Fibroblast of lung (primary cell): ENCODE measurements around the gene SEPTIN8. TPM values are rescaled to one million over a fixed set of nuclear protein-coding genes. Genes with fewer than 3 reads are reported as not detected.

ENCODE experiments used
- DNase-seq, 2 donors: peaks; one replicate each; pipeline versions ENCODE4 v3.0.0 to v3.0.0-alpha.2; 2010; ENCODE audit warnings: low read depth in 2 of 2
- H2AFZ ChIP-seq: 2 replicates; pipeline ENCODE4 v1.5.1; 2012; ENCODE audit warnings: low read length, control low read depth, inconsistent platforms
- H3K27ac ChIP-seq: 2 replicates; pipeline ENCODE4 v1.5.1; 2011; ENCODE audit warnings: low read length, control low read depth; ENCODE audit not compliant: insufficient read depth
- H3K27me3 ChIP-seq: 2 replicates; pipeline ENCODE4 v1.5.1; 2011; ENCODE audit warnings: mild to moderate bottlenecking, low read length; ENCODE audit not compliant: control insufficient read depth, insufficient read depth
- H3K36me3 ChIP-seq: 2 replicates; pipeline ENCODE4 v1.5.1; 2011; ENCODE audit warnings: low read length; ENCODE audit not compliant: control insufficient read depth, insufficient read depth
- H3K4me1 ChIP-seq: 2 replicates; pipeline ENCODE4 v1.5.1; 2011; ENCODE audit warnings: low read length; ENCODE audit not compliant: control insufficient read depth, insufficient read depth; ENCODE audit errors: extremely low read depth
- H3K4me2 ChIP-seq: 2 replicates; pipeline ENCODE4 v1.5.1; 2011; ENCODE audit warnings: low read length, control low read depth; ENCODE audit not compliant: insufficient read depth; ENCODE audit errors: extremely low read depth
- H3K4me3 ChIP-seq, 4 experiments: fragments of 200-600 bp in 1 of 4; sonication (generic) in 1 of 4; replicated peaks in 1 of 4; 2 replicates each; pipeline ENCODE4 v1.5.1; 2011 to 2016; ENCODE audit warnings: low read length in 4 of 4, low read depth in 3 of 4, mild to moderate bottlenecking in 3 of 4, control low read depth in 2 of 4, inconsistent platforms in 1 of 4, mixed read lengths in 1 of 4; ENCODE audit not compliant: insufficient read depth in 1 of 4; ENCODE audit errors: control extremely low read depth in 1 of 4
- H3K79me2 ChIP-seq: 2 replicates; pipeline ENCODE4 v1.5.1; 2012; ENCODE audit warnings: mild to moderate bottlenecking, low read length, inconsistent platforms; ENCODE audit not compliant: control insufficient read depth, insufficient read depth
- H3K9ac ChIP-seq: 2 replicates; pipeline ENCODE4 v1.5.1; 2011; ENCODE audit warnings: mild to moderate bottlenecking, low read length, control low read depth; ENCODE audit not compliant: insufficient read depth
- H3K9me3 ChIP-seq: 2 replicates; pipeline ENCODE4 v1.5.1; 2012; ENCODE audit warnings: low read depth, low read length; ENCODE audit not compliant: control insufficient read depth, insufficient read depth
- H4K20me1 ChIP-seq: 2 replicates; pipeline ENCODE4 v1.5.1; 2011; ENCODE audit warnings: low read length; ENCODE audit not compliant: control insufficient read depth, insufficient read depth; ENCODE audit errors: extremely low read depth
- CTCF ChIP-seq, 2 donors: IDR thresholded peaks in 1 of 2; conservative IDR thresholded peaks in 1 of 2; 1 replicate in 1 of 2; 2 replicates in 1 of 2; pipeline ENCODE4 v1.5.1; 2011 to 2012; ENCODE audit warnings: low read length in 2 of 2, control low read depth in 1 of 2, inconsistent platforms in 1 of 2, low read depth in 1 of 2, mild to moderate bottlenecking in 1 of 2
- EZH2 ChIP-seq: IDR thresholded peaks from 2 replicates; pipeline ENCODE4 v1.5.1; 2012; ENCODE audit warnings: low read length, control low read depth, mild to moderate bottlenecking; ENCODE audit errors: missing control alignments
- polyA plus RNA-seq, 2 donors: library from polyadenylated mRNA; depleted of rRNA in 1 of 2; stranded (reverse) in 1 of 2; unstranded in 1 of 2; fragments of >200 nt; gene quantifications; 2 replicates each; pipeline ENCODE4 v1.2.1, GENCODE V29; 2011 to 2012; ENCODE audit warnings: missing spikeins in 1 of 2
- total RNA-seq: library from RNA; depleted of rRNA; stranded (reverse); fragments of >200 nt; gene quantifications from 2 replicates; pipeline ENCODE4 v1.2.1, GENCODE V29; 2014

Gene SEPTIN8
- total and polyA plus RNA-seq, 2 donors (not counting 1 experiment from before 2014, with no cell fraction given) = 62.1 to 64.2 TPM

- no peak overlapping the region for H3K9ac ChIP-seq
- no peaks in the 10 kb centered on the region for H3K9me3 ChIP-seq
- no peaks in the 10 kb centered on the region for H3K36me3 ChIP-seq
- no peak for TF ChIP-seq CTCF (conservative IDR thresholded peaks at IDR 0.05 in 1 of 2, IDR thresholded peaks at IDR 0.05 in 1 of 2; ENCODE audit: low read depth in 1 of 2, low read length in 2 of 2)
- no peak for TF ChIP-seq EZH2
- H3K27me3 ChIP-seq = peaks cover 21% of the 10 kb centered on the region
- H4K20me1 ChIP-seq = no peaks in the 10 kb centered on the region
- no peak overlapping the region for H2AFZ ChIP-seq
- no peaks in the 10 kb centered on the region for H3K79me2 ChIP-seq
- H3K4me2 ChIP-seq = no peak overlapping the region
- H3K4me3 ChIP-seq = no peak overlapping the region
- H3K4me1 ChIP-seq = peaks cover 7% of the 10 kb centered on the region
- no peak for DNase-seq
- H3K27ac ChIP-seq = no peak overlapping the region
These were observed 26.4 kb downstream of the SEPTIN8 start for GRCh38 chr5:132750471-132751230.

GRCh38 chr5:132749506-132749905, 27.5 kb downstream of the SEPTIN8 start:
- Histone ChIP-seq H4K20me1 (no peaks in the 10 kb centered on the region), H3K4me1 (peaks cover 7% of the 10 kb centered on the region), H3K9ac (no peak overlapping the region), H3K79me2 (no peaks in the 10 kb centered on the region), H3K27me3 (peaks cover 21% of the 10 kb centered on the region), H3K4me2 (no peak overlapping the region), H3K36me3 (no peaks in the 10 kb centered on the region), H3K4me3 (no peak overlapping the region), H2AFZ (no peak overlapping the region), H3K9me3 (no peaks in the 10 kb centered on the region), H3K27ac (no peak overlapping the region)
- DNase-seq = no peak
- TF ChIP-seq EZH2 = no peak
- TF ChIP-seq CTCF (conservative IDR thresholded peaks at IDR 0.05 in 1 of 2, IDR thresholded peaks at IDR 0.05 in 1 of 2; ENCODE audit: low read depth in 1 of 2, low read length in 2 of 2) = no peak

GRCh38 chr5:132748522-132749000, 28.5 kb downstream of the SEPTIN8 start:
- H3K79me2 ChIP-seq = no peaks in the 10 kb centered on the region

More at GRCh38 chr5:132748522-132749000, 28.5 kb downstream of the SEPTIN8 start:
- Histone ChIP-seq H3K36me3 (no peaks in the 10 kb centered on the region), H3K9me3 (no peaks in the 10 kb centered on the region), H3K4me2 (no peak overlapping the region), H3K4me3 (no peak overlapping the region), H3K9ac (no peak overlapping the region), H3K27me3 (peaks cover 21% of the 10 kb centered on the region), H3K4me1 (peaks cover 7% of the 10 kb centered on the region), H2AFZ (no peak overlapping the region), H3K27ac (no peak overlapping the region), H4K20me1 (no peaks in the 10 kb centered on the region)
- DNase-seq = no peak
- TF ChIP-seq EZH2 = no peak
- TF ChIP-seq CTCF (conservative IDR thresholded peaks at IDR 0.05 in 1 of 2, IDR thresholded peaks at IDR 0.05 in 1 of 2; ENCODE audit: low read depth in 1 of 2, low read length in 2 of 2) = no peak
